ENCODE data around the gene CSPG5. TPM values are rescaled to one million over a fixed set of nuclear protein-coding genes. Genes with fewer than 3 reads are reported as not detected.

Gene CSPG5
- total RNA-seq, 1 donor from 2014 or later: 21.9 TPM

GRCh38 chr3:47613722-47614121, 35.1 kb upstream of the CSPG5 start:
- Mint-ChIP-seq H3K4me3 (no peak overlapping the region), H3K27me3 (ENCODE audit: low read depth) (no peaks in the 10 kb centered on the region), H3K27ac (ENCODE audit: unreplicated experiment) (no peak overlapping the region), H3K36me3 (ENCODE audit: low read depth) (peaks cover 34% of the 10 kb centered on the region), H3K4me1 (no peaks in the 10 kb centered on the region), H3K9me3 (no peaks in the 10 kb centered on the region)
- DNase-seq (ENCODE audit: low read depth, low spot score): no peak
- no peak for TF ChIP-seq CTCF (conservative IDR thresholded peaks at IDR 0.05)

DNA sequence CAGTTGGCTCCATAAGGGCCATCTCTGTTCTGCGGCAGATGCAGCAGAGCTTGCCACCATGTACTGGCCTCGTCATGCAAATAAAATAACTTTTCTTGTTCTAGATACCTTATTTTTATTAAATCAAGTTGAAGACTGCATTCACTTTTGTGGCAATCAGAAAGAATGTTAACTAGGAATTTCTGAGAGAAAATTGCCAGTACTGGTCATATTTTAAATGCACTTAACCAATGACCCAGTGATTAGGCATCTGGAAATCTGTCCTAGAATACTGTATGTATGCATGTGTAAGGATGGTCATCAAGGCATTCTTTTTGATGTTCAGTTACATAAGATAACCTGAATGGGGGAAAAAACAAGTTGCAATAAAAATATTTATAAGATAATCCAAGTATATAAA, 34.2 kb upstream of the CSPG5 start:
- no peak for DNase-seq (ENCODE audit: low read depth, low spot score)
- Mint-ChIP-seq H3K4me1 (no peaks in the 10 kb centered on the region), H3K4me3 (no peak overlapping the region), H3K36me3 (ENCODE audit: low read depth) (peaks cover 38% of the 10 kb centered on the region), H3K27me3 (ENCODE audit: low read depth) (no peaks in the 10 kb centered on the region), H3K9me3 (no peaks in the 10 kb centered on the region), H3K27ac (ENCODE audit: unreplicated experiment) (no peak overlapping the region)
- TF ChIP-seq CTCF (conservative IDR thresholded peaks at IDR 0.05): no peak

DNA sequence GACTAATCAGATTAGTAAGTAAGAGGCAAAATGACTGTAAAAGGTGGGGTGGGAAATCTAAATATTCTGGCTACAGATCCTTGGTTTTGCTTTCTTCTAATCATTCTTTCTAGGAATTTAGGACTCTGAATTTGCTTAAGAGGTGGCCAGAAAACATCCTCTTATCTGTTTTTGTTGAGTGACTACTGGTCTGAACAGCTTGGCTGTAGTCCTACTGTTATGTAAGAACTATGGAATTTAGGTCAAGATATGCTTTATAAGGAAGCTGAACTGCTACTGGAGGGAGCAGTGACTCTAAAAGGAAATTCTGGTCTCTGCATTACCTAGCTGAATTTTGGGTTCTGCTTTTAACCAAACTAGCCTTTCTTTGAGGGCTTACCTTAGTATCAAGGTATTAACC, 33.5 kb upstream of the CSPG5 start:
- Mint-ChIP-seq H3K27ac (ENCODE audit: unreplicated experiment) (peak overlapping the region; percentile 13), H3K4me1 (no peaks in the 10 kb centered on the region), H3K9me3 (no peaks in the 10 kb centered on the region), H3K4me3 (no peak overlapping the region), H3K36me3 (ENCODE audit: low read depth) (peaks cover 35% of the 10 kb centered on the region), H3K27me3 (ENCODE audit: low read depth) (no peaks in the 10 kb centered on the region)
- no peak for DNase-seq (ENCODE audit: low read depth, low spot score)
- TF ChIP-seq CTCF (conservative IDR thresholded peaks at IDR 0.05): no peak

- Mint-ChIP-seq H3K9me3 (no peaks in the 10 kb centered on the region), H3K27ac (ENCODE audit: unreplicated experiment) (no peak overlapping the region), H3K4me1 (no peaks in the 10 kb centered on the region), H3K4me3 (no peak overlapping the region), H3K36me3 (ENCODE audit: low read depth) (peaks cover 32% of the 10 kb centered on the region), H3K27me3 (ENCODE audit: low read depth) (no peaks in the 10 kb centered on the region)
- DNase-seq (ENCODE audit: low read depth, low spot score): no peak
- TF ChIP-seq CTCF (conservative IDR thresholded peaks at IDR 0.05): no peak
Observed at GRCh38 chr3:47611576-47611975, 32.9 kb upstream of the CSPG5 start.

DNA sequence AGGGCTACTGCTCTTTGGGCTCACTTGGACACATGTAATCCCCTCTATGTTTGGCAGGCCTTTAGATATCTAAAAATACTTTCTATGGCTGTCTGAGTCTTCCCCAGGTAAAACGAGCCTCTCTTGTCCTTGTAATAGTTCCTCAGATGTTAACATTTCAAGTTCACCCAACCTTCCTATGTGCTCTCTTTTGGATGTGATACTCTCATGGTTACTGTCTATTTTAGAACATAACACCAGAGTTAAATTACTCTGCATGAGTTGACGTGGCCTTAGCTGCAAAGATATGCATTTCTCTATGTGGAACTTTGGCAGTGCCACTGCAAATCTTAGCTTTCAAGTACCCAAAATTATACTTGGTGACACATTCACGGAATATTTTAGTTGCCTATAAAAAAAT, 31.9 kb upstream of the CSPG5 start:
- DNase-seq (ENCODE audit: low read depth, low spot score): no peak
- Mint-ChIP-seq H3K4me3 (no peak overlapping the region), H3K36me3 (ENCODE audit: low read depth) (peaks cover 33% of the 10 kb centered on the region), H3K27me3 (ENCODE audit: low read depth) (no peaks in the 10 kb centered on the region), H3K27ac (ENCODE audit: unreplicated experiment) (no peak overlapping the region), H3K9me3 (no peaks in the 10 kb centered on the region), H3K4me1 (no peaks in the 10 kb centered on the region)
- no peak for TF ChIP-seq CTCF (conservative IDR thresholded peaks at IDR 0.05)

DNA sequence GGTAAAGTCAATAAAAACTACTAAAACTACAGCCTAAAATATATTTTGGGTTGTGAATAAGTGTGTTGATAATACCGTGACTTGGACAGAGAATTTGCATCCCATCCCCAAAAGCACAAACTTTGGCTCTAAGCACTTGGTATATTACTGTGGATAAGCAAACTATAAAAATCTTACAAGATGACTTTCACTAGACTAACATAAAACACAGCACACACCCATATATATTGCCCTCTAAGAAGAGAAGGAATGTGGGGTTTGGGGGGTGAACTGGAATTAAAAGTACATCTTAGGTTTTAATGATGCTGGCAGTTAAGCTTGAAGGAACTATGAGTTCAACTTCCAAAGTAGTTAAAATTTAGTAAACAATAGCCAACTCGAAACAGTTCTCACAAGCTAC, 28.7 kb upstream of the CSPG5 start:
- H3K9me3 Mint-ChIP-seq: no peaks in the 10 kb centered on the region
- no peak for TF ChIP-seq CTCF (conservative IDR thresholded peaks at IDR 0.05)
- DNase-seq (ENCODE audit: low read depth, low spot score): no peak
- H3K36me3 Mint-ChIP-seq (ENCODE audit: low read depth): peaks cover 42% of the 10 kb centered on the region
- H3K27ac Mint-ChIP-seq (ENCODE audit: unreplicated experiment): no peak overlapping the region
- peaks cover 5% of the 10 kb centered on the region for H3K4me1 Mint-ChIP-seq
- no peaks in the 10 kb centered on the region for H3K27me3 Mint-ChIP-seq (ENCODE audit: low read depth)
- no peak overlapping the region for H3K4me3 Mint-ChIP-seq
